ENCODE data around the gene LCA5L.

The LCA5L gene

DNA sequence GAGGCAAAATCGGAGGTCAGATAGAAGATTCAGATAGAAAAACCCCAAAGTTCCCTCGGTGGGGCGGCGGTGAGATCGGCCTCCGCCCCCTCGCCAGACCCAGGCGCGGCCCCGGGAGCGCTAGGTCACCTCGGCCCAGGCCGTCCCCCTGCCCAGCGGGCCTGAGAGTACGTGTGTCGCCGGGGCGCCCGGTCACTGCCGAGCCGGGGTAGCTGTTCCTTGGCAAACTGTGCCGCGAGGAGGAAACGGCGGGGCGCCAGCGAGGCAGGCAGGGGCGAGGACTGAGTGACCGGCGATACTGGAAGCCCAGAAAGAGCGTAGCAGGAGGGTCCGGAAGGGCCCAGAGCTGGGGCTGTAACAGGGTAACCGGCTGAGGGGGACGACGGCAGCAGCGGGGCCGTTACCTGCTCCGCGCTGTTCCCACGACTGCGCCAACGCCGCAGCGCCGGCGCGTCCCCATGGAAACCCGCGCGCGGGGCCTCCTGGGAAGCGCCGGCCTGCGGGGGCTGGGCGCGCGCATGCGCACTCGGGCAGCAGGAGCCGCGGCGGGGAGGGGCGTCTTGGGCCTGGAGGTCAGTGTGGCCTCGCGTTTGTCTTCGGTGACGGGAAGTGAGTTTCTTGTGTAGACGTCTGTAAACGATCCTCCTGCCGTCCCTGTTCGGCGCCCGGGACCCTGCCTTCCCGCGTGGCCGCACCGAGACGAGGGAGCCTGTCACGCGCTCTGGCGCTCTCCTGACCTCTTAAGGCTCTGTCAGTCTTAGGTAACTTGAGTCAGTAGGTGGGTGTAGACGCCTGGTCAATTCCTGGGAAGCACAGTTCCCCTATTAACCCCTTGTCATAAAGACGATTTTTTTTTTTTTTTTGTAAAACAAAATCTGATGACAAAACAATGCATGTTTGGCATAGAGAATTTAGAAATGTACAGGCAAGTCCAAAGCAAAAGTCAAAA lies at the start of gene LCA5L:
LCA5L (minus strand) TSS at position 458 of the 949 bp plus-strand sequence. CDS start 17,285 bp downstream, outside the sequence.
- ChIA-PET CTCF (no interaction called here), POLR2A (no interaction called here)
- DNase-seq (ENCODE audit: extremely low spot score): peak; percentile 98
- TF ChIP-seq, protein P1, sequence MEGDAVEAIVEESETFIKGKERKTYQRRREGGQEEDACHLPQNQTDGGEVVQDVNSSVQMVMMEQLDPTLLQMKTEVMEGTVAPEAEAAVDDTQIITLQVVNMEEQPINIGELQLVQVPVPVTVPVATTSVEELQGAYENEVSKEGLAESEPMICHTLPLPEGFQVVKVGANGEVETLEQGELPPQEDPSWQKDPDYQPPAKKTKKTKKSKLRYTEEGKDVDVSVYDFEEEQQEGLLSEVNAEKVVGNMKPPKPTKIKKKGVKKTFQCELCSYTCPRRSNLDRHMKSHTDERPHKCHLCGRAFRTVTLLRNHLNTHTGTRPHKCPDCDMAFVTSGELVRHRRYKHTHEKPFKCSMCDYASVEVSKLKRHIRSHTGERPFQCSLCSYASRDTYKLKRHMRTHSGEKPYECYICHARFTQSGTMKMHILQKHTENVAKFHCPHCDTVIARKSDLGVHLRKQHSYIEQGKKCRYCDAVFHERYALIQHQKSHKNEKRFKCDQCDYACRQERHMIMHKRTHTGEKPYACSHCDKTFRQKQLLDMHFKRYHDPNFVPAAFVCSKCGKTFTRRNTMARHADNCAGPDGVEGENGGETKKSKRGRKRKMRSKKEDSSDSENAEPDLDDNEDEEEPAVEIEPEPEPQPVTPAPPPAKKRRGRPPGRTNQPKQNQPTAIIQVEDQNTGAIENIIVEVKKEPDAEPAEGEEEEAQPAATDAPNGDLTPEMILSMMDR (IDR thresholded peaks at IDR 0.05; ENCODE audit: control extremely low read depth, extremely low read depth, low read depth, missing control alignments): no peak

DNA sequence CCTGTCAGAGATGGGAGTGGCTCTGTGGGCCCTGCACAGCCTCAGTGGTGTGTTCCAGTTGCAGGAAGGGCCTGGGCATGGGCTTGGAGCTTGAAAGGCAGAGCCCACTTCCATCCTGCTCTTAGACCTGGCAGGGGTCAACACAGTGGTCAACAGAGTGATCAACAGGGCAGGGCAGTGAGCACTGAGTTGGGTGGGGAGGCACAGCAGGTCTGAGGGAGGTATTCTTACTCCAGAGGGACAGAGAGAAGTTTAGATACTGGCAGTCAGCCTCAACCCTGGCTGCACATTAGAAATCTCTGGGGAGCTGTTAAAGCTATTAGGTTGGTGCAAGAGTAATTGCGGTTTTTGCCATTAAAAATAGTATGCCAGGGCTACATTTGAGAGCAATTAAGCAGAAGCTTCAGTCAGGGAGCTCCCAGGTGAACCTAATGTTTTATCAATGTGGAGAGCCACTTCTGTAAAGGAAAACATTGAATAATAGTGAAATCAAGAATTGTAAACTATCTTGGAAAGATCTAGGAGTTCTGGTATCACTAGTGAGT lies 43.9 kb upstream of the LCA5L start:
- TF ChIP-seq, protein P1 (IDR thresholded peaks at IDR 0.05; ENCODE audit: control extremely low read depth, extremely low read depth, low read depth, missing control alignments): no peak
- DNase-seq (ENCODE audit: extremely low spot score): no peak
- ChIA-PET CTCF (no interaction called here), POLR2A (no interaction called here)

GRCh38 chr21:39484711-39485276 lies 39.2 kb upstream of the LCA5L start:
- ChIA-PET CTCF (interaction anchor here (1.7 kb wide), 1 partner anchor 34 kb away, joined by 4 read pairs; no protein-coding TSS in a partner anchor), POLR2A (no interaction called here)
- TF ChIP-seq, protein P1 (IDR thresholded peaks at IDR 0.05; ENCODE audit: control extremely low read depth, extremely low read depth, low read depth, missing control alignments): no peak
- DNase-seq (ENCODE audit: extremely low spot score): no peak

DNA sequence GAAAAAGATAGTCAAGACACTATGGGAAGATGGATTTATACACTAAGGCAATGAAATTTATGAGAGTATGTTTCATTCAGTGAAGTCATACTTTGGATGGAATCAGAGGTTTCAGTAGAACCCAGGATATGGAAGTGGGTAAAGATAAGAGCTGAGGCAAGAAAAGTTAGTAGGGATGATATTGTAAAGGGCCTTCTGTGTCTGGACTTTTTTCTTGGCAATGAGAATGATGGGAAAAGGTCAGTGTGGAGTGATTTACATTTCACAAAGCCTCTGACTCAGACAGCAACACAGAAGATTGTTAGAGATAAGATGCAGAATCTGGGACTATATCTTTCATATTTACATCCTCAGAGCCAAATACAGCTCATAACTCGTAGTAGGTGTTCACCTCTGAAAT lies 38.3 kb upstream of the LCA5L start:
- DNase-seq (ENCODE audit: extremely low spot score): no peak
- TF ChIP-seq, protein P1 (IDR thresholded peaks at IDR 0.05; ENCODE audit: control extremely low read depth, extremely low read depth, low read depth, missing control alignments): no peak
- ChIA-PET POLR2A (no interaction called here), CTCF (interaction anchor here (1.7 kb wide), 1 partner anchor 34 kb away, joined by 4 read pairs; no protein-coding TSS in a partner anchor)

- ChIA-PET POLR2A (no interaction called here), CTCF (interaction anchor here (1.3 kb wide), 1 partner anchor 56 kb away, joined by 3 read pairs; no protein-coding TSS in a partner anchor)
- TF ChIP-seq, protein P1 (IDR thresholded peaks at IDR 0.05; ENCODE audit: control extremely low read depth, extremely low read depth, low read depth, missing control alignments): no peak
- no peak for DNase-seq (ENCODE audit: extremely low spot score)
Measured at GRCh38 chr21:39481886-39482285, 36.3 kb upstream of the LCA5L start.

DNA sequence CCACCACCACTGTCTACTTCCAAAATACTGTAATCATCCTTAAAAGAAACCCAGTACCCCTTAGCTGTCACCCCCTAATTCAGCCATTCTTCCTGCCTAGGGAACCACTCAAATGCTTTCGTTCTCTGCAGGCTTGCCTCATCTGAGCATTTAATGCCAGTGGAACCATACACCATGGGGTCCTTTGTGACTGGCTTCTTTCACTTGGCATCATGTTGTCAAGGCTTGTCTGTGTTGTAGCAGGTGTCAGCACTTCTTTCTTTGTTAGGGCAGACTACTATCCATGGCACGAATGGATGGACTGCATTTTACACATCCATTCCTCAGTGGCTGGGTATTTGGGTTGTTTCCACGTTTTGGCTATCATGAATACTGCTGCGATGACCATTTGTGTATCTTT lies 34.7 kb upstream of the LCA5L start:
- TF ChIP-seq, protein P1 (IDR thresholded peaks at IDR 0.05; ENCODE audit: control extremely low read depth, extremely low read depth, low read depth, missing control alignments): no peak
- DNase-seq (ENCODE audit: extremely low spot score): no peak
- ChIA-PET CTCF (no interaction called here), POLR2A (no interaction called here)

Data from GM10248 (cell line).